ENCODE measurements around the gene PGLYRP4. TPM values are rescaled to one million over a fixed set of nuclear protein-coding genes. Genes with fewer than 3 reads are reported as not detected.

The PGLYRP4 gene
- total and polyA plus RNA-seq, 9 donors = 0.74 TPM; not detected in 8

- no peaks in the 10 kb centered on the region for H3K4me1 ChIP-seq (ENCODE audit: control insufficient read depth, insufficient read depth, low read length)
- no peak overlapping the region for H3K27ac ChIP-seq (ENCODE audit: low read length)
These were observed 15.5 kb upstream of the PGLYRP4 start for GRCh38 chr1:153364156-153364555.

GRCh38 chr1:153363641-153364040, 15.0 kb upstream of the PGLYRP4 start:
- Histone ChIP-seq H3K9me3 (replicated peaks; ENCODE audit: control insufficient read depth, low read depth, low read length) (no peaks in the 10 kb centered on the region), H3K4me3 (ENCODE audit: low read length) (no peak overlapping the region), H3K27ac (ENCODE audit: low read length) (no peak overlapping the region), H3K27me3 (ENCODE audit: control insufficient read depth, insufficient read depth, low read length) (peaks cover 4% of the 10 kb centered on the region), H3K36me3 (ENCODE audit: control insufficient read depth, insufficient read depth, low read length) (no peaks in the 10 kb centered on the region), H3K4me1 (ENCODE audit: control insufficient read depth, insufficient read depth, low read length) (no peaks in the 10 kb centered on the region)
- no peak for DNase-seq
- 75% methylated on average over 1 of the region's 3 CpGs for WGBS (ENCODE audit: insufficient coverage)

More at GRCh38 chr1:153364156-153364555, 15.5 kb upstream of the PGLYRP4 start:
- H3K9me3 ChIP-seq (replicated peaks; ENCODE audit: control insufficient read depth, low read depth, low read length) = no peaks in the 10 kb centered on the region
- H3K27me3 ChIP-seq (ENCODE audit: control insufficient read depth, insufficient read depth, low read length) = peaks cover 4% of the 10 kb centered on the region
- H3K36me3 ChIP-seq (ENCODE audit: control insufficient read depth, insufficient read depth, low read length) = no peaks in the 10 kb centered on the region
- no peak for DNase-seq
- H3K4me3 ChIP-seq (ENCODE audit: low read length) = no peak overlapping the region

DNA sequence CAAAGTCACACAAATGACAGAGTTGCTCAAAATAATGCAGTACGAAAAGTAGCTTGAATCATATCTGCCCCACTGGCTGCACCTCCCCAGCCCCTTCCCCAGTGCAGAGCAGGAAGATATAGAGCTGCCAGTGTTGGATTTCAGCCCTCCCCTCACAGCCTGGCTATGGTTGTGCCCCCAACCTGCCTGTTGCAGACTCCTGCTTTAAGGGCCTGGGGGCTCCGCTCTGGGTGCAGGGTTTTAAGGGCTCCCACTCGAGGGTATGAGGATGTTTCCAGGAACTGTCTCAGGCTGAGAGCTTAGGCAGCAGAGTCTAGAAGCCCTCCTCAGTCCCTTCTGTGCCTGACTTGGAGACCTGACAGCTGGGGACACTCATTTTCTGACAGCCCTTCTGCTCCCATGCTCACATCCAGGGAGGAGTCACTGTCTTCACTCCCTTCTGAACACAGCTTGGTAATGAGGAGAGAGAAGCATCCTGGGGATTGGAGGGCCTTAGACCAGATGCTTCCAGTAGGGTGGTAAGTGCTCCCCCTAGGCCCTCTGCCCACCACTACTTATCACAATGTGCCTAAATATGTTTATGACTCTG, 13.6 kb upstream of the PGLYRP4 start:
- 63% methylated on average over 2 of the region's 3 CpGs for WGBS (ENCODE audit: insufficient coverage)

DNA sequence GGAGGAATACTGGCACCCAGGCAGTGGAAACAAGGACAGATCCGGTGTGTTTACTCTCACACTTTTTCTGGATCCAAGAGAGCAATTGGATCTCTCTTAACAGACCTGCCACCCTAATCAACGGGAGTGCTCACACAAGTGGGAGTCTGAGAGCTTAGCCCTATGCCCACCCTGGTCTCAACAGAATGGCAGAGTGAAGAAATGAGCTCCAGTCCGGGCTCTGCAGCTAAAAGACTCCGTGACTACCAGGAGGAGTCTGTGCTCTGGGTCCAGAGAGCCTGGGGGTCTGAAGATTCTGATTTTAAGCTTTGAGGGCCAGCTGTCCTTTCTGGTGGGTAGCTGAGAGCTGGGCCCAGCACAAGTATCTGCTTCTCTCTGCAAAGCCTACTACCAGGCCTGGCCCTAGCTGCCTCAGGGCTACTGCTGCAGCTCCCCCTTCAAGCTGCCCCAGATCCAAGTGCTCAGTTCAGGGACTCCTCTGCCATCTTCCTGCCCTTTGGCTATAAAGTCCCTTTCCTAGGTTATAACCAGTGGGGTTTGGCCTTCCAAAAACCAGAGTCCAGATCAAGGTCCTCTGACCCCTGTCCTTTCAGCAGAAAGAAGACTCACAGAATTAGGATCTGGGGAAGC, 13.0 kb upstream of the PGLYRP4 start:
- Histone ChIP-seq H3K9me3 (replicated peaks; ENCODE audit: control insufficient read depth, low read depth, low read length) (no peaks in the 10 kb centered on the region), H3K27ac (ENCODE audit: low read length) (no peak overlapping the region), H3K27me3 (ENCODE audit: control insufficient read depth, insufficient read depth, low read length) (peaks cover 4% of the 10 kb centered on the region), H3K36me3 (ENCODE audit: control insufficient read depth, insufficient read depth, low read length) (no peaks in the 10 kb centered on the region), H3K4me1 (ENCODE audit: control insufficient read depth, insufficient read depth, low read length) (no peaks in the 10 kb centered on the region), H3K4me3 (ENCODE audit: low read length) (no peak overlapping the region)
- DNase-seq = no peak
- WGBS (ENCODE audit: insufficient coverage) = 78% methylated on average over 2 of the region's 4 CpGs

More for the DNA sequence above, 13.6 kb upstream of the PGLYRP4 start:
- H3K9me3 ChIP-seq (replicated peaks; ENCODE audit: control insufficient read depth, low read depth, low read length) = no peaks in the 10 kb centered on the region
- peaks cover 4% of the 10 kb centered on the region for H3K27me3 ChIP-seq (ENCODE audit: control insufficient read depth, insufficient read depth, low read length)
- no peaks in the 10 kb centered on the region for H3K4me1 ChIP-seq (ENCODE audit: control insufficient read depth, insufficient read depth, low read length)
- H3K36me3 ChIP-seq (ENCODE audit: control insufficient read depth, insufficient read depth, low read length) = no peaks in the 10 kb centered on the region
- no peak overlapping the region for H3K4me3 ChIP-seq (ENCODE audit: low read length)
- no peak for DNase-seq
- no peak overlapping the region for H3K27ac ChIP-seq (ENCODE audit: low read length)

DNA sequence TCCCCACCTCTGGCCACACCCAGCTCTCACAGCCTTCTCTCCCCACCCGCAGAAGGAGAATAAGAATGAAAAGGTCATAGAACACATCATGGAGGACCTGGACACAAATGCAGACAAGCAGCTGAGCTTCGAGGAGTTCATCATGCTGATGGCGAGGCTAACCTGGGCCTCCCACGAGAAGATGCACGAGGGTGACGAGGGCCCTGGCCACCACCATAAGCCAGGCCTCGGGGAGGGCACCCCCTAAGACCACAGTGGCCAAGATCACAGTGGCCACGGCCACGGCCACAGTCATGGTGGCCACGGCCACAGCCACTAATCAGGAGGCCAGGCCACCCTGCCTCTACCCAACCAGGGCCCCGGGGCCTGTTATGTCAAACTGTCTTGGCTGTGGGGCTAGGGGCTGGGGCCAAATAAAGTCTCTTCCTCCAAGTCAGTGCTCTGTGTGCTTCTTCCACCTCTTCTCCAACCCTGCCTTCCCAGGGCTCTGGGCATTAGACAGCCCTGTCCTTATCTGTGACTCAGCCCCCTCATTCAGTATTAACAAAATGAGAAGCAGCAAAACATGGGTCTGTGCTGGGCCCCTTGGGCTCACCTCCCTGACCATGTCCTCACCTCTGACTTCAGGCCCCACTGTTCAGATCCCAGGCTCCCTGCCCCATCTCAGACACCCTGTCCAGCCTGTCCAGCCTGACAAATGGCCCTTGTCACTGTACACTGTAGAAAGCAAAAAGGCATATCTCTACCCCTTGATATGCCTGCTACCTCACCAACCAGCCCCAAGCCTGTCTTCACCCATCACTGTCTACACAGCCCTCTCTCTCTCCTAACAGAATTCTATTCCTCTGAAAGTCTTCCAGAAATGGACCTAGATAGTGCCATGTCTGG, 12.2 kb upstream of the PGLYRP4 start:
- no peak overlapping the region for H3K4me3 ChIP-seq (ENCODE audit: low read length)
- H3K27ac ChIP-seq (ENCODE audit: low read length) = no peak overlapping the region

GRCh38 chr1:153360190-153360589, 11.5 kb upstream of the PGLYRP4 start:
- Histone ChIP-seq H3K27ac (ENCODE audit: low read length) (no peak overlapping the region), H3K27me3 (ENCODE audit: control insufficient read depth, insufficient read depth, low read length) (peaks cover 4% of the 10 kb centered on the region), H3K9me3 (replicated peaks; ENCODE audit: control insufficient read depth, low read depth, low read length) (no peaks in the 10 kb centered on the region), H3K4me3 (ENCODE audit: low read length) (no peak overlapping the region), H3K4me1 (ENCODE audit: control insufficient read depth, insufficient read depth, low read length) (no peaks in the 10 kb centered on the region), H3K36me3 (ENCODE audit: control insufficient read depth, insufficient read depth, low read length) (no peaks in the 10 kb centered on the region)
- WGBS (ENCODE audit: insufficient coverage) = no CpG with 5 or more reads among the region's 2 CpGs
- DNase-seq = peak; percentile 24

More for the DNA sequence above, 12.2 kb upstream of the PGLYRP4 start:
- no peaks in the 10 kb centered on the region for H3K4me1 ChIP-seq (ENCODE audit: control insufficient read depth, insufficient read depth, low read length)
- H3K36me3 ChIP-seq (ENCODE audit: control insufficient read depth, insufficient read depth, low read length) = no peaks in the 10 kb centered on the region
- DNase-seq = no peak
- peaks cover 4% of the 10 kb centered on the region for H3K27me3 ChIP-seq (ENCODE audit: control insufficient read depth, insufficient read depth, low read length)
- no peaks in the 10 kb centered on the region for H3K9me3 ChIP-seq (replicated peaks; ENCODE audit: control insufficient read depth, low read depth, low read length)
- 90% methylated on average over 8 of the region's 11 CpGs for WGBS (ENCODE audit: insufficient coverage)

DNA sequence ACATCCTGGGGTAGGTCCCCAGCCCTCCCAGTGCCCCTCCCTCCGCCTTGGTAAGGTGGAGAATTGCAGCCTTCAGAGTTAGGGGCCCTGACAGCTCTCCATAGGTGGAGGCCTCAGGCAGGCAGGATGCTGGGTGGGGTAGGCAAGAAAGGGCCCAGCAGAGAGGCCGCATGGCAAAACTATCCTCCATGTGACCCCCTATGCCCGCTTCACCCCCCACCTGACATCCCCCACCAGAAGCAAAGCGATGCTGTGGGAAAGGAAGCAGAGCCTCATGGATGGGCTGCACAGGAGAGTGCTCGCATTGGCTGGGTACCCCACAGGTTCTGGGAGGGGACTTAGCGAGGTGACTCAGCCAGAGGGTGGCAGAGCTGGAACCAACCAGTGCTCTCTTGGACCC, 10.6 kb upstream of the PGLYRP4 start:
- no peak for DNase-seq
- WGBS (ENCODE audit: insufficient coverage) = 94% methylated on average over 3 of the region's 6 CpGs
- no peaks in the 10 kb centered on the region for H3K9me3 ChIP-seq (replicated peaks; ENCODE audit: control insufficient read depth, low read depth, low read length)
- no peak overlapping the region for H3K4me3 ChIP-seq (ENCODE audit: low read length)
- no peaks in the 10 kb centered on the region for H3K36me3 ChIP-seq (ENCODE audit: control insufficient read depth, insufficient read depth, low read length)
- no peak overlapping the region for H3K27ac ChIP-seq (ENCODE audit: low read length)
- H3K27me3 ChIP-seq (ENCODE audit: control insufficient read depth, insufficient read depth, low read length) = peaks cover 2% of the 10 kb centered on the region
- no peaks in the 10 kb centered on the region for H3K4me1 ChIP-seq (ENCODE audit: control insufficient read depth, insufficient read depth, low read length)

- Histone ChIP-seq H3K4me1 (ENCODE audit: control insufficient read depth, insufficient read depth, low read length) (no peaks in the 10 kb centered on the region), H3K9me3 (replicated peaks; ENCODE audit: control insufficient read depth, low read depth, low read length) (no peaks in the 10 kb centered on the region), H3K27ac (ENCODE audit: low read length) (peak overlapping the region; percentile 29), H3K36me3 (ENCODE audit: control insufficient read depth, insufficient read depth, low read length) (no peaks in the 10 kb centered on the region), H3K27me3 (ENCODE audit: control insufficient read depth, insufficient read depth, low read length) (peaks cover 2% of the 10 kb centered on the region), H3K4me3 (ENCODE audit: low read length) (no peak overlapping the region)
- 78% methylated on average over 3 of the region's 3 CpGs for WGBS (ENCODE audit: insufficient coverage)
- DNase-seq = no peak
These were observed 10.0 kb upstream of the PGLYRP4 start for GRCh38 chr1:153358691-153358975.

- no peaks in the 10 kb centered on the region for H3K4me1 ChIP-seq (ENCODE audit: control insufficient read depth, insufficient read depth, low read length)
- peak within 1 kb of the TSS; percentile 35 for H3K27ac ChIP-seq (ENCODE audit: low read length)
- peak; percentile 58 for DNase-seq
- no peaks in the 10 kb centered on the region for H3K9me3 ChIP-seq (replicated peaks; ENCODE audit: control insufficient read depth, low read depth, low read length)
- WGBS (ENCODE audit: insufficient coverage) = 72% methylated on average over 11 of the region's 11 CpGs
- no peaks in the 10 kb centered on the region for H3K36me3 ChIP-seq (ENCODE audit: control insufficient read depth, insufficient read depth, low read length)
- no peaks in the 10 kb centered on the region for H3K27me3 ChIP-seq (ENCODE audit: control insufficient read depth, insufficient read depth, low read length)
- H3K4me3 ChIP-seq (ENCODE audit: low read length) = no peak within 1 kb of the TSS
These were observed 9.4 kb upstream of the PGLYRP4 start, which contains the start of gene S100A9 for GRCh38 chr1:153357853-153358690. S100A9 (plus strand) TSS chr1:153357854; CDS start chr1:153358284, 430 bp downstream.

Data from muscle of leg (tissue), 11 donors.